Hematopoietic multipotent progenitor cell treated with erythropoietin and hydrocortisone succinate and interleukin-3 and kit ligand, for 8 days (in vitro differentiated cells): Measurements from ENCODE around the gene ALDH3B2.

Source experiments
- DNase-seq: peaks from one replicate; pipeline ENCODE4 v3.0.0-alpha.2; 2015

ALDH3B2 gene

GRCh38 chr11:67613960-67614715 is 60.3 kb downstream of the ALDH3B2 start:
- peak; percentile 60 for DNase-seq

- DNase-seq: no peak
These were observed 61.0 kb downstream of the ALDH3B2 start for GRCh38 chr11:67613313-67613959.

DNA sequence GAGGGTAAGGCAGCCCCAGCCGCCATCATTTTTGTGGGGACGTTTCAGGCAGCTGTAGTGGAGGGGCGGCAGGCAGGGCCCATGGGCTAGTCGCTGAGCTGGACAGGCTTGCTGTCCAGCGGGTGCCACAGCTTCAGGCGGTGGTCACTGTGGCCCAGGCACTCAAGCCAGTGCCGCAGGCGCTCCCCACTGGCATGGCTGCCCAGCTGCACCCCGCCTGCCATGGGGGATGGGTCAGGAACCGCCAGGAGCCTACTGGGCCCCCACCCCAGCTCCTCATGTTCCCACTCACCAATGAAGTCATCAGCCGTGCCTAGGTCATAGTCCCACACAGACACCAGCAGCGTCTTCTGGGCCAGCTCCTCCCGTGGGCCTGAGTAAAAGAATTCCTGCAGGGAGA is 61.7 kb downstream of the ALDH3B2 start:
- no peak for DNase-seq
